GM12878 (cell line): ENCODE measurements around the gene SLC31A2. TPM values are rescaled to one million over a fixed set of nuclear protein-coding genes. Genes with fewer than 3 reads are reported as not detected.

Source experiments
- ATAC-seq: fragments of 200-7000 bp; cut with Tn5 transposase; 3 replicates; pipeline ENCODE4 v1.9.1; 2020; ENCODE audit warnings: mild to moderate bottlenecking, moderate library complexity
- BruUV-seq: library from RNA; stranded (reverse); fragments of 400-500 nt; replicated peaks from 2 replicates; lab custom pipeline; 2021; lab: Mats Ljungman, UMichigan
- CTCF ChIA-PET: fragments of 300-600 bp; sonication (Branson Sonifier 250); formaldehyde crosslinking; extraction: SDS; loops from one replicate; lab custom pipeline; 2021; ENCODE audit warnings: inconsistent platforms; lab: Yijun Ruan, JAX
- POLR2A ChIA-PET: fragments of 350-600 bp; formaldehyde crosslinking; extraction: SDS; loops from one replicate; lab custom pipeline; 2021; ENCODE audit warnings: inconsistent platforms; lab: Charles Lee
- RAD21 ChIA-PET: fragments of 300-600 bp; sonication (Branson Sonifier 250); formaldehyde crosslinking; loops from one replicate; lab custom pipeline; 2023; ENCODE audit warnings: antibody characterized with exemption; ENCODE audit not compliant: unreplicated experiment; lab: Charles Lee
- SMC1A ChIA-PET: fragments of 300-600 bp; sonication (Branson Sonifier 250); formaldehyde crosslinking; loops from one replicate; lab custom pipeline; 2023; ENCODE audit not compliant: unreplicated experiment, uncharacterized antibody; lab: Charles Lee
- DNase-seq: peaks from one replicate; pipeline ENCODE4 v3.0.0-alpha.2; 2011; ENCODE audit warnings: low read depth, low spot score
- FAIRE-seq: peaks from 3 replicates; lab custom pipeline; 2011; peaks lifted over from hg19 to GRCh38; lab: Jason Lieb, UNC
- H2AFZ ChIP-seq: 2 replicates; pipeline ENCODE4 v1.6.0; 2011; ENCODE audit warnings: low read depth, low read length, control low read depth; ENCODE audit not compliant: control insufficient read depth
- H3K27ac ChIP-seq: 2 replicates; pipeline ENCODE4 v1.5.1; 2011; ENCODE audit warnings: control low read depth; ENCODE audit not compliant: control insufficient read depth, insufficient read depth
- H3K27me3 ChIP-seq, 2 experiments: replicated peaks in 1 of 2; 2 replicates each; pipeline versions ENCODE4 v1.6.0 to v1.6.1; 2011; ENCODE audit warnings: low read length in 1 of 2; ENCODE audit not compliant: control insufficient read depth in 2 of 2, insufficient read depth in 2 of 2
- H3K36me3 ChIP-seq, 2 experiments: 2 replicates each; pipeline ENCODE4 v1.5.1; 2011; ENCODE audit warnings: low read length in 1 of 2; ENCODE audit not compliant: control insufficient read depth in 2 of 2, insufficient read depth in 2 of 2
- H3K4me1 ChIP-seq: 2 replicates; pipeline ENCODE4 v1.6.1; 2011; ENCODE audit warnings: mild to moderate bottlenecking, low read length, moderate library complexity, mixed read lengths; ENCODE audit not compliant: control insufficient read depth, insufficient read depth
- H3K4me2 ChIP-seq: 2 replicates; pipeline ENCODE4 v1.6.0; 2011; ENCODE audit warnings: control low read depth; ENCODE audit not compliant: control insufficient read depth, insufficient read depth
- H3K4me3 ChIP-seq: fragments of 200-600 bp; sonication (generic); 2 replicates; pipeline ENCODE4 v1.5.1; 2016
- H3K79me2 ChIP-seq: 2 replicates; pipeline ENCODE4 v1.6.0; 2011; ENCODE audit warnings: low read length; ENCODE audit not compliant: control insufficient read depth, insufficient read depth
- H3K9ac ChIP-seq: 2 replicates; pipeline ENCODE4 v1.8.0; 2011; ENCODE audit warnings: low read length, control low read depth, mixed read lengths; ENCODE audit not compliant: control insufficient read depth, insufficient read depth
- H3K9me3 ChIP-seq: replicated peaks from 3 replicates; pipeline ENCODE4 v1.5.1; 2011; ENCODE audit warnings: mild to moderate bottlenecking, low read length; ENCODE audit not compliant: control insufficient read depth, insufficient read depth
- H4K20me1 ChIP-seq: 2 replicates; pipeline ENCODE4 v1.6.0; 2011; ENCODE audit not compliant: control insufficient read depth, insufficient read depth
- CREM ChIP-seq: IDR thresholded peaks from 2 replicates; pipeline ENCODE4 v1.6.1; 2014; ENCODE audit warnings: antibody characterized with exemption, low read depth
- GABPA ChIP-seq: IDR thresholded peaks from 2 replicates; pipeline ENCODE4 v1.6.1; 2014; ENCODE audit warnings: antibody characterized with exemption, low read depth, mild to moderate bottlenecking, inconsistent platforms
- HDAC2 ChIP-seq: fragments of 200-600 bp; sonication (generic); IDR thresholded peaks from 2 replicates; pipeline ENCODE4 v1.6.1; 2017
- HDGF ChIP-seq: fragments of 450-650 bp; IDR thresholded peaks from 2 replicates; pipeline ENCODE4 v1.6.1; 2016; ENCODE audit warnings: antibody characterized with exemption
- IKZF1 ChIP-seq: fragments of 450-650 bp; conservative IDR thresholded peaks from 2 replicates; pipeline ENCODE4 v1.6.1; 2017; ENCODE audit warnings: antibody characterized with exemption, mild to moderate bottlenecking
- IRF4 ChIP-seq: IDR thresholded peaks from 2 replicates; pipeline ENCODE4 v1.6.1; 2011; ENCODE audit warnings: low read depth, low read length
- KAT2A ChIP-seq: conservative IDR thresholded peaks from 2 replicates; pipeline ENCODE4 v1.6.1; 2011; ENCODE audit warnings: low read depth, low read length; ENCODE audit not compliant: control insufficient read depth
- POLR2A ChIP-seq: IDR thresholded peaks from 2 replicates; pipeline ENCODE4 v1.6.1; 2011; ENCODE audit warnings: low read depth, mild to moderate bottlenecking, low read length
- RB1 ChIP-seq: fragments of 450-650 bp; formaldehyde crosslinking; IDR thresholded peaks from 2 replicates; pipeline ENCODE4 v1.6.1; 2017; ENCODE audit warnings: mild to moderate bottlenecking, borderline replicate concordance
- RCOR1 ChIP-seq: conservative IDR thresholded peaks from 2 replicates; pipeline ENCODE4 v1.6.1; 2012; ENCODE audit warnings: low read depth, low read length, improper control_type of control experiment
- SRF ChIP-seq, 2 experiments: IDR thresholded peaks; 2 replicates each; pipeline ENCODE4 v1.6.1; 2011; ENCODE audit warnings: low read depth in 2 of 2, low read length in 2 of 2, mild to moderate bottlenecking in 1 of 2, moderate library complexity in 1 of 2
- WGBS: methylation state at CpG from one replicate; pipeline ENCODE4 v1.1.6; 2016; ENCODE audit warnings: low lambda C conversion rate; ENCODE audit not compliant: insufficient replicate concordance, insufficient coverage; ENCODE audit errors: missing lambda C conversion rate; 5-methylcytosine and 5-hydroxymethylcytosine counted together
- in situ Hi-C: fragments of 300-500 bp; cut with MboI; formaldehyde crosslinking; loops from 9 replicates; pipeline ENCODE4 v1.14.3; 2018; ENCODE audit warnings: mixed read lengths
- intact Hi-C: fragments of 100-400 bp; cut with micrococcal nuclease; formaldehyde crosslinking; loops from one replicate; pipeline ENCODE4 v1.14.2; 2022; ENCODE audit not compliant: unreplicated experiment
- polyA plus RNA-seq, 11 experiments: library from polyadenylated mRNA; depleted of rRNA in 4 of 11; unstranded in 6 of 11; stranded (reverse) in 5 of 11; fragments of >200 nt; fragmentation: Nextera tagmentation in 4 of 11; fragmentation: Illumina TruSeq in 1 of 11; extraction: Ambion mirVana in 4 of 11; extraction: Trizol in 1 of 11; gene quantifications; 1 replicate in 1 of 11; 2 replicates in 10 of 11; pipeline versions ENCODE4 v1.2.1 to v1.2.3, GENCODE V29; 2011 to 2016; ENCODE audit warnings: inconsistent platforms in 2 of 11, missing spikeins in 2 of 11, low read depth in 1 of 11
- total RNA-seq, 4 experiments: library from RNA; depleted of rRNA in 3 of 4; stranded (reverse); fragments of >200 nt in 3 of 4; fragmentation: Illumina TruSeq in 1 of 4; extraction: Trizol in 1 of 4; gene quantifications; 2 replicates each; pipeline versions ENCODE4 v1.2.1 to v1.2.3, GENCODE V29; 2013 to 2021
- TF ChIP-seq, protein P1 (sequence below): IDR thresholded peaks from 2 replicates; pipeline ENCODE4 v1.6.1; 2011; ENCODE audit warnings: borderline replicate concordance, low read depth, mild to moderate bottlenecking, moderate library complexity, mixed read lengths, low read length; ENCODE audit not compliant: insufficient read depth; ENCODE audit errors: extremely low read length
- TF ChIP-seq, protein P2 (sequence below): IDR thresholded peaks from 2 replicates; pipeline ENCODE4 v1.6.1; 2011; ENCODE audit warnings: low read depth, low read length, improper control_type of control experiment, borderline replicate concordance
- TF ChIP-seq, protein P3 (sequence below): fragments of 450-650 bp; conservative IDR thresholded peaks from 2 replicates; pipeline ENCODE4 v1.6.1; 2017; ENCODE audit warnings: mild to moderate bottlenecking, moderate library complexity

The SLC31A2 gene
- total and polyA plus RNA-seq, 10 of the 15 experiments (the other 5 are each of a cell fraction or from before 2014, with no cell fraction given): 0.09 to 1.9 (median 0.93) TPM

DNA sequence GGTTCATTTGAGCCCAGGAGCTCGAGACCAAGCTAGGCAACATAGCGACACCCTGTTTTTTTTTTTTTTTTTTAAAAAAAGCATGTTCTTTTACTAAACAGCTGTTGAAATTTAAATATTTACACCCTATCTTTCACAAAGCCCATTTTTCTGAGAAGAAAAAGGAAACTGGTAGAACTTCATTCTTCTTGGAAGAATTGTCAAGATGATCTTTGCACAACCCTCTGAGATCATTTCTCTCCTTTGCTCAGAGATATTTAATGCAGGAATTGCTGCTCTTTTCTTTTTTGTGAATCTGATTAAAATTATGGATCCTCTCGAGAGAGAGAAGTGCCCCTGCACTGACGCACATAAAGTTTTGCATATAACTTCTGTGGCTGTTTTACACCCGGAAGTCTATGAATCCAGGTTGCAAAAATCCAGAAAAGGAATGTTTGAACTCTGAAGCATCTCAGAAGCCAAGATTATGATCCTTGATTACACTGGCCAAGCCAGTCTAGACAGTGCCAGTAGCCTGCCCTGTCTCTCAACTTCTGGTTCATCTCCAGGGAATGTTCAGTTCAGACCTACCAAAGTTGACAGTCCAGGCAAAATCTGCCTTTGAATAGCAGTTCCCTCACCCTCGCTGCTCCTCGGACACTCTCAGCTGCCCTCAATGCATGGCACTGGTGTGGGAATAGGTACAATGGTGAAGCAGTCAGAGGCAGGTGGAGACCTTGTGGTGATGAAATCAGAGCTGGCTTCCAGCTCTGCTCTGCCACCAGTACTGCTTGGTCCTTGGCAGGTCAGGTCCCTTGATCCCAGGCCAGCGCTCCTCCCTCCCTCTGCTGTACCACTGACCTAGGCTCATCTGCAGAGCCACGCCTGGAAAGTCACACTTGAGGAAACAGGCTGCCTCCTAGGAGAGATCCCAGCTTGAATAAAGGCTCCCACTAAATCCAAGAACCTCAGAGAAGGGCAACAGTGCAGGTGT lies 13.3 kb upstream of the SLC31A2 start:
- Histone ChIP-seq H3K27ac (no peak overlapping the region), H2AFZ (no peak overlapping the region), H3K27me3 (no peaks in the 10 kb centered on the region; a peak in 1 of 4 replicates), H3K9me3 (no peaks in the 10 kb centered on the region), H3K4me1 (no peaks in the 10 kb centered on the region), H3K4me3 (no peak overlapping the region), H3K9ac (no peak overlapping the region), H4K20me1 (no peaks in the 10 kb centered on the region), H3K79me2 (no peaks in the 10 kb centered on the region), H3K4me2 (no peak overlapping the region), H3K36me3 (no peaks in the 10 kb centered on the region)
- no peak for FAIRE-seq
- SMC1A ChIA-PET: interaction anchor here (1.3 kb wide), 1 partner anchor 19 kb away, joined by 3 read pairs; no protein-coding TSS in a partner anchor
- intact Hi-C loops (no loop called here), in situ Hi-C loops (no loop called here)
- POLR2A ChIA-PET: no interaction called here
- no peak for DNase-seq
- BruUV-seq: no TSS peak
- ATAC-seq: no peak
- no peak for TF ChIP-seq IKZF1
- TF ChIP-seq SRF (IDR thresholded peaks at IDR 0.05; ENCODE audit: low read depth in 2 of 2, low read length in 2 of 2): no peak
- no peak for TF ChIP-seq RCOR1
- TF ChIP-seq IRF4: no peak
- no peak for TF ChIP-seq KAT2A
- TF ChIP-seq, protein P1, sequence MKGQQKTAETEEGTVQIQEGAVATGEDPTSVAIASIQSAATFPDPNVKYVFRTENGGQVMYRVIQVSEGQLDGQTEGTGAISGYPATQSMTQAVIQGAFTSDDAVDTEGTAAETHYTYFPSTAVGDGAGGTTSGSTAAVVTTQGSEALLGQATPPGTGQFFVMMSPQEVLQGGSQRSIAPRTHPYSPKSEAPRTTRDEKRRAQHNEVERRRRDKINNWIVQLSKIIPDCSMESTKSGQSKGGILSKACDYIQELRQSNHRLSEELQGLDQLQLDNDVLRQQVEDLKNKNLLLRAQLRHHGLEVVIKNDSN: no peak
- TF ChIP-seq, protein P2, sequence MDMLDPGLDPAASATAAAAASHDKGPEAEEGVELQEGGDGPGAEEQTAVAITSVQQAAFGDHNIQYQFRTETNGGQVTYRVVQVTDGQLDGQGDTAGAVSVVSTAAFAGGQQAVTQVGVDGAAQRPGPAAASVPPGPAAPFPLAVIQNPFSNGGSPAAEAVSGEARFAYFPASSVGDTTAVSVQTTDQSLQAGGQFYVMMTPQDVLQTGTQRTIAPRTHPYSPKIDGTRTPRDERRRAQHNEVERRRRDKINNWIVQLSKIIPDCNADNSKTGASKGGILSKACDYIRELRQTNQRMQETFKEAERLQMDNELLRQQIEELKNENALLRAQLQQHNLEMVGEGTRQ: no peak
- TF ChIP-seq CREM: no peak
- TF ChIP-seq HDAC2: no peak
- no peak for TF ChIP-seq POLR2A
- TF ChIP-seq GABPA: no peak
- TF ChIP-seq HDGF: no peak
- TF ChIP-seq RB1: no peak
- TF ChIP-seq, protein P3, sequence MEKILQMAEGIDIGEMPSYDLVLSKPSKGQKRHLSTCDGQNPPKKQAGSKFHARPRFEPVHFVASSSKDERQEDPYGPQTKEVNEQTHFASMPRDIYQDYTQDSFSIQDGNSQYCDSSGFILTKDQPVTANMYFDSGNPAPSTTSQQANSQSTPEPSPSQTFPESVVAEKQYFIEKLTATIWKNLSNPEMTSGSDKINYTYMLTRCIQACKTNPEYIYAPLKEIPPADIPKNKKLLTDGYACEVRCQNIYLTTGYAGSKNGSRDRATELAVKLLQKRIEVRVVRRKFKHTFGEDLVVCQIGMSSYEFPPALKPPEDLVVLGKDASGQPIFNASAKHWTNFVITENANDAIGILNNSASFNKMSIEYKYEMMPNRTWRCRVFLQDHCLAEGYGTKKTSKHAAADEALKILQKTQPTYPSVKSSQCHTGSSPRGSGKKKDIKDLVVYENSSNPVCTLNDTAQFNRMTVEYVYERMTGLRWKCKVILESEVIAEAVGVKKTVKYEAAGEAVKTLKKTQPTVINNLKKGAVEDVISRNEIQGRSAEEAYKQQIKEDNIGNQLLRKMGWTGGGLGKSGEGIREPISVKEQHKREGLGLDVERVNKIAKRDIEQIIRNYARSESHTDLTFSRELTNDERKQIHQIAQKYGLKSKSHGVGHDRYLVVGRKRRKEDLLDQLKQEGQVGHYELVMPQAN: no peak
- 25% methylated on average over 9 of the region's 9 CpGs for WGBS
- RAD21 ChIA-PET: no interaction called here
- CTCF ChIA-PET: no interaction called here
